ENCODE data around the gene ZSWIM7. TPM values are rescaled to one million over a fixed set of nuclear protein-coding genes. Genes with fewer than 3 reads are reported as not detected.

The ZSWIM7 gene
- total and polyA plus RNA-seq, 2 of the 4 experiments (the other 2 are of a cell fraction), result 6.8 to 12.1 TPM

- no peak overlapping the region for H3K9ac ChIP-seq (ENCODE audit: low read depth, low read length)
- no peaks in the 10 kb centered on the region for H3K27me3 ChIP-seq (ENCODE audit: control insufficient read depth, insufficient read depth, low read length)
- no peak overlapping the region for H3K4me2 ChIP-seq (ENCODE audit: low read depth, low read length)
- H4K91ac ChIP-seq (ENCODE audit: insufficient read depth, low read depth, low read length), result no peak overlapping the region
- in situ Hi-C loops (cut with MboI; ENCODE audit: low sequenced_read_pairs), result no loop called here
- no peak overlapping the region for H4K8ac ChIP-seq (ENCODE audit: low read depth in 2 of 2, low read length in 2 of 2)
- peaks cover 12% of the 10 kb centered on the region for H3K9me1 ChIP-seq (ENCODE audit: insufficient read depth, low read length)
- H3K14ac ChIP-seq (replicated peaks; ENCODE audit: low read depth, low read length), result no peak overlapping the region
- DNase-seq, result peak; percentile 87
- H3K4me1 ChIP-seq (ENCODE audit: control insufficient read depth, insufficient read depth, low read length), result no peaks in the 10 kb centered on the region
- no peak overlapping the region for H2BK20ac ChIP-seq (ENCODE audit: low read depth, low read length)
- WGBS, 2 experiments (ENCODE audit: extremely low coverage in 2 of 2, insufficient read length in 1 of 2), result no CpG with 5 or more reads among the region's 4 CpGs
- TF ChIP-seq BHLHE40 (IDR thresholded peaks at IDR 0.05; ENCODE audit: low read depth, low read length) (no peak), ELK1 (IDR thresholded peaks at IDR 0.05; ENCODE audit: borderline replicate concordance, low read depth, low read length) (no peak), MAFK (IDR thresholded peaks at IDR 0.05; ENCODE audit: low read depth, low read length) (peak; percentile 99), RAD21 (IDR thresholded peaks at IDR 0.05; ENCODE audit: low read length) (no peak), FOS (IDR thresholded peaks at IDR 0.05; ENCODE audit: low read depth, low read length) (no peak)
- no peak overlapping the region for H3K4ac ChIP-seq (ENCODE audit: low read depth, low read length)
- peaks cover 44% of the 10 kb centered on the region for H3K36me3 ChIP-seq (ENCODE audit: control insufficient read depth, insufficient read depth, low read length)
- CTCF ChIA-PET, result no interaction called here
- no peak overlapping the region; the same call in 2 of the 3 replicates for H2BK15ac ChIP-seq (ENCODE audit: low read depth, low read length)
- H3K9me3 ChIP-seq (ENCODE audit: control insufficient read depth, insufficient read depth, low read length), result peaks cover under 1% of the 10 kb centered on the region; the same call in 1 of the 2 replicates
- H3K27ac ChIP-seq (ENCODE audit: insufficient read depth, low read length), result peak overlapping the region; percentile 7; the same call in 1 of the 2 replicates
- no peak overlapping the region for H3K23ac ChIP-seq (ENCODE audit: low read depth, low read length)
- H2BK5ac ChIP-seq (ENCODE audit: low read depth, low read length, poor library complexity, severe bottlenecking), result no peak overlapping the region
- no peak overlapping the region for H3K4me3 ChIP-seq (ENCODE audit: insufficient read depth, low read depth, low read length)
- dilution Hi-C loops (cut with HindIII; ENCODE audit: low sequenced_read_pairs, unreplicated experiment), result no loop called here
- POLR2A ChIA-PET (ENCODE audit: unreplicated experiment), result no interaction called here
- peaks cover 16 to 57% of the 10 kb centered on the region in 2 experiments for H3K79me1 ChIP-seq (ENCODE audit: low read depth in 1 of 2, low read length in 2 of 2)
- no TSS peak for BruUV-seq (replicated peaks)
- H2BK120ac ChIP-seq (ENCODE audit: low read depth, low read length), result no peak overlapping the region
- peaks cover 3% of the 10 kb centered on the region; the same call in 1 of the 2 replicates for H4K20me1 ChIP-seq (ENCODE audit: insufficient read depth, low read length)
- H3K18ac ChIP-seq (ENCODE audit: low read depth, low read length), result no peak overlapping the region
- no peak overlapping the region for H2AK5ac ChIP-seq (ENCODE audit: low read depth, low read length)
- no peak overlapping the region for H2AK9ac ChIP-seq (replicated peaks; ENCODE audit: low read depth, low read length, poor library complexity)
- H4K5ac ChIP-seq (ENCODE audit: low read depth, low read length), result no peak overlapping the region
- intact Hi-C loops (cut with micrococcal nuclease), result no loop called here
- H3K56ac ChIP-seq (ENCODE audit: extremely low read depth, insufficient read depth, low read length), result no peak overlapping the region
- no peak overlapping the region for H2AFZ ChIP-seq (replicated peaks; ENCODE audit: low read length, poor library complexity)
- peak; percentile 76 for ATAC-seq (ENCODE audit: low read depth)
Observed at GRCh38 chr17:16040710-16041251, 41.3 kb upstream of the ZSWIM7 start.

All from IMR-90 (cell line).